SK-N-MC (cell line): ENCODE data around the gene WDR83.

Experiments used
- EZH2 ChIP-seq: fragments of 200-600 bp; sonication (generic); IDR thresholded peaks from one replicate; pipeline ENCODE4 v1.6.1; 2017; ENCODE audit warnings: antibody characterized with exemption
- FOXP2 ChIP-seq: optimal IDR thresholded peaks from 2 replicates; pipeline ENCODE3; 2011; ENCODE audit warnings: mild to moderate bottlenecking, moderate library complexity; ENCODE audit not compliant: insufficient read depth; ENCODE audit errors: extremely low read length, control extremely low read depth
- POLR2AphosphoS5 ChIP-seq: IDR thresholded peaks from 2 replicates; pipeline ENCODE4 v1.6.1; 2012; ENCODE audit warnings: mild to moderate bottlenecking, low read depth, low read length, borderline replicate concordance

- TF ChIP-seq EZH2 (no peak), POLR2AphosphoS5 (no peak), FOXP2 (no peak)
Measured at GRCh38 chr19:12715102-12715501, 48.5 kb downstream of the WDR83 start.
